Cardiac septum (tissue), 1 donor: ENCODE results near the gene SMC4. TPM values are rescaled to one million over a fixed set of nuclear protein-coding genes. Genes with fewer than 3 reads are reported as not detected.

ENCODE experiments used
- DNase-seq: peaks from one replicate; pipeline ENCODE4 v3.0.0-alpha.2; 2020; ENCODE audit warnings: low spot score
- intact Hi-C: fragments of 100-400 bp; cut with DNase I; formaldehyde crosslinking; loops from one replicate; pipeline ENCODE4 v1.14.0; 2022
- total RNA-seq: library from RNA; stranded (reverse); fragmentation: NEBNext Ultra II Directional; extraction: Animal tissue kit (Norgen Biotek cat#: 25700); gene quantifications from one replicate; pipeline ENCODE4 v1.2.1, GENCODE V29; 2021
- donor health status: DM: no; HTN: no; CAD: no.

Gene SMC4
- total RNA-seq, 1 donor from 2014 or later, result 17.5 TPM

DNA sequence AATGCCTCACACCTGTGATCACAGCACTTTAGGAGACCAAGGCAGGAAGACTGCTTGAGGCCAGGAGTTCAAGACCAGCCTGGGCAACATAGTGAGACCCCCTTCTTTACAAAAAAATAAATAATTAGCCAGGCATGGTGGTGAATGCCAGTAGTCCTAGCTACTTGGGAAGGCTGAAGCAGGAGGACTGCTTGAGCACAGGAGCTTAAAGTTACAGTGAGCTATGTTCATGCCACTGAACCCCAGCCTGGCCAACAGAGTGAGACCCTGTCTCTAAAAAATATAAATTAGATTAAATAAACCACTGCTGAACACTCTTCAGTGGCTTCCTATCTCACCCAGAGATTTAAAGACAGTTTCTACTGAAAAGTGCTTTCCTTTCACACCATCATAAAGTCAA lies 6.7 kb upstream of the SMC4 start:
- intact Hi-C loops, result no loop called here

DNA sequence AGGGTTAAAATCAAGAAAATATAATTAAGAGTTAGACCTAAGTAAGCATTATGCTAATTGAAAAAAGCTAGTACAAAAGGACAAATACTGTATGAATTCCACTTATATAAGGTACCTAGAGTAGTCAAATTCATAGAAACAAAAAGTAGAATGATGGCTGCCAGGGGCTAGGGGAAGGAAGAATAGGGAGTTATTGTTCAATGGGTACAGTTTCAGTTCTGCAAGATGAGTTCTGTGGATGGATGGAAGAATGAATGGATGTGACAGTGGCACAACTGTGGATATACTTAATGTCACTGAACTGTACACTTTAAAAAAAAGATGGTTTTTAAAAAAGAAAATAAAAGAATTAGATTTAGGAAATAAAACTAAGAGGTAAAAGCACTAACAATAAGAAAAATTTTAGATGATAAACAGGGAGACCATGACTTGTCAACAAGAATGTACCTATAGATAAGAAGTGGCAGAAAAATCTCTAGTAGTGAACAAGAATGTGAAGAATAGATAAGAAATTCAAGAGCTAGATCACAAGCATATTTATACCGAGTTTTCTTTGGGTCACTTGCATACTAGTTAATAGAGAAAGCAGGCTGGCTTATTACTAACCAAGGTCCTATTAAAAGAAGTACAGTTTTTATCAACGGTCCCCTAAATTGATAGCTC lies 6.0 kb upstream of the SMC4 start:
- no peak for DNase-seq
- intact Hi-C loops, result no loop called here

More for the DNA sequence above, 6.7 kb upstream of the SMC4 start:
- DNase-seq, result no peak

DNA sequence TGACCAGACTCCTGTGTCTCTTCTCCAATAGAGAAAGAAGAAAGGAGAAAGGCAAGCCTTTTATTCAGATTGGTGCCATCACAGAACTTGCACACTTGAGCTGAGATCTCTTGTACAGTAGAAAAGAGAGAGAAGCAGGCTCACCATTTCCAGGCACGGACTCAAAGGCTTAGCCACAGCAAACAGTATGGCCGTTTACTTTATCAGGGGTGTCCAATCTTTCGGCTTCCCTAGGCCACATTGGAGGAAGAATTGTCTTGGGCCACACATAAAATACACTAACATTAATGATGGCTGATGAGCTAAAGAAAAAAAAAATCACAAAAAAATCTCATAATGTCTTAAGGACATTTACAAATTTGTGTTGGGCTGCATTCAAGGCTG lies 5.4 kb upstream of the SMC4 start:
- intact Hi-C loops, result no loop called here
- DNase-seq, result no peak

GRCh38 chr3:160395297-160395696 lies 4.2 kb upstream of the SMC4 start:
- intact Hi-C loops, result no loop called here
- no peak for DNase-seq

DNA sequence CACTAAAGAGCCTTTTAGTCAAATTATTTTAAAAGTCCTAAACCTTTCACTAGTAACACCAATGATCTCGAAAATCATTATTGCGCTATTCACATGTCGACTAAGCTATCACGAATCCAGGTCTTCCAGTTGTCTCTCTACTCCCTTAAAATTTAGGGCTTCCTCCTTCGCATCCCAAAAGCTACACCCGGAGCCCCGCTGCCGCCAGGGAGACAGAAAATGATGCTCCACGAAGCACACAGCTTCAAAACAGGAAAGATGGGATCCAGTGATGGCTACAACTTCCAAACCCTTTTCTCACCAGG lies 678 bp upstream of the SMC4 start:
- no peak for DNase-seq
- intact Hi-C loops, result no loop called here

DNA sequence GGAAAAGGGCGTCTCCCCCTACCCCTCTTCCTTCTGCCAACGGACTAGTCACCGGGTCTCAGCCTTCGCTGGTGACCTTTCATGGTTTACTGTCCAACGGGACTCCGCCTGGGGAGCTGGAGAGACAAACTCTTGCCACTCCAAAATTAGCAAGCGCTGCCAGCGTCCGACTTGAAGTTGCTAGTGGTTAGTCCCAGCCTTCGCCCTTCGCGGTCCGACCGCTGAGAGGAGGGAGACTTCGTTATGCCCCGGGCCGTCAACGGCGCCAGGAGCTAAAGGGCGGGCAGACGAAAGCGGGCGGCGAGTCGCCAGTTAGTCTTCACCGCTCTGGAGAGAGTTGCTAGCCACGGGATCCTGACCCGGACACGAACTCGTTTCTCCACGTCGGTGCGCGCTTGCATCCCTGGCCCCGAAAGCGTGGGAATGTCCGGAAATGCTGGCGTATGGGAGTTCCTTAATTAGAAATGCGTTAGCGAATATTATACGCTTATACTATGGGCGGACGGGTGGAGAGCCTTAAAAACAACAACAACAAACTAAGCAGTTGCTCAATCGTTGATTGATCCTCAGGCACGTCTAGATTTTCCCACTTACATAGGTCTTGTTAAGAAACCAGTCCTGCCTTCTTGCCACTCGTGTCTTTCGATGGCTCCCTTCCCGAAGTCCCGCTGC lies 716 bp downstream of the SMC4 start:
- intact Hi-C loops, result loop anchor here (10.0 kb wide), 1 partner anchor 565 kb away; the partner anchor contains the start of gene SCHIP1
- DNase-seq, result peak; percentile 79

- intact Hi-C loops, result loop anchor here (10.0 kb wide), 1 partner anchor 566 kb away; the partner anchor contains the start of gene SCHIP1
- DNase-seq, result peak; percentile 77
These were observed 1.3 kb downstream of the SMC4 start for GRCh38 chr3:160400702-160401150.

DNA sequence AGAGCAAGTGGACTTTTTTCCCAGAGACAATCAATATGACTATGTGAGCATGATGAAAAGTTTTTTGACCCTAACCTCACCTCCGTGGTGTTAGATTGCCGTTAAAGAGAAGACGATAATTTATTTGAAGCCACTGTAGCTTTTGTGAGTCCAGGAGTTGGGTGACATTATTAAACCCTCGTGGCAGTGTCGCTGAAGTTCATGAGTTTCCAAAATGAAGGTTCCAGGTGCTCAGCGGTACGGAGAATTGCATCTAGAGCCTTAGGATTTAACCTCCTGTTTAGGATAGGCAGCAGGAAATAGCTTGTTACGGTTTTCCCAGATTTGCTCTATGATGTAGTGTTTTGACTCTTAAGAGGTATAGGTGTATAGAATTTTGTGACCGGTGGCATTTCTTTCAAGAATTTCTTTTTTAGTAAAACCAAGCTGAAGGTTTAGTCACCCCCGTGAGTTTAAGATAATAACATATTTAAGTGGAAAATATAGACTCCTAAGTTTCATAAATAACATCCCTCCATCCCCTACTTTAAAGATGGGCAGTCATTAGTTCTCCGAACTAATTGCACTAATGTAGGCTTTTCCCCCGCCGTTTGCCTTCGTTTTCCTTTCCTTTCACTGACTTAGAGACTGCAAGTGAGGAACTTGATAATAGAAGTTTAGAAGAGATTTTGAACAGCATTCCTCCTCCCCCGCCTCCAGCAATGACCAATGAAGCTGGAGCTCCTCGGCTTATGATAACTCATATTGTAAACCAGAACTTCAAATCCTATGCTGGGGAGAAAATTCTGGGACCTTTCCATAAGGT lies 2.0 kb downstream of the SMC4 start:
- intact Hi-C loops, result loop anchor here (10.0 kb wide), 1 partner anchor 567 kb away; the partner anchor contains the start of gene SCHIP1
- no peak for DNase-seq

GRCh38 chr3:160402221-160403027 lies 3.0 kb downstream of the SMC4 start:
- no peak for DNase-seq
- intact Hi-C loops, result loop anchor here (10.0 kb wide), 1 partner anchor 568 kb away; the partner anchor contains the start of gene SCHIP1

GRCh38 chr3:160403028-160403545 lies 3.6 kb downstream of the SMC4 start:
- intact Hi-C loops, result loop anchor here (10.0 kb wide), 1 partner anchor 568 kb away; the partner anchor contains the start of gene SCHIP1
- DNase-seq, result no peak

DNA sequence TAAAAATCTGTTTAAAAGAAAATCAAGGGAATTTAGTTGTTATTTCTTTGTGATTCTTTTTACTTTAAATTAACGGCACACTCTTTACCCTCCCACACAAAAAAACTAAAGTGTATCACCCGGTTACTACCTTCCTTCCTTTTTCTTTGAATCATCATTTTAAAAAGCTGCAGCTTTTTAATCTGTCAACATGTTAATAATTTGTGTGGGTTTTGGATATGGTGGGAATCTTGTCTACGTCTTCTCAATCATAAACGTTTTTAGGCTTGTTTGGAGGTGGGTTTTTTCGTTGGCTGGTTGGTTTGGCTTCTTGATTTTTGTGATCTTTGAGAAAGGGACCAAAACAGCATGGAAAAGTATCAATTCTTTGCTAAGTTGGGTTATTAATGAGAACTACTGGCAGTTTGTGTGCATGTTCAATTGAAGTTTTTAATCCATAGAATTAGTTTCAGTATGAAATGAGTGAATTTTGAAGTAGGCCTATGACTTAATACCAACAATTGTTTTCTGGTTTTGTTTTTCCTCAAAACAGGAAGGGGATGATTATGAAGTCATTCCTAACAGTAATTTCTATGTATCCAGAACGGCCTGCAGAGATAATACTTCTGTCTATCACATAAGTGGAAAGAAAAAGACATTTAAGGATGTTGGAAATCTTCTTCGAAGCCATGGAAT lies 4.5 kb downstream of the SMC4 start:
- intact Hi-C loops, result loop anchor here (10.0 kb wide), 1 partner anchor 569 kb away; the partner anchor contains the start of gene SCHIP1
- DNase-seq, result no peak

GRCh38 chr3:160409812-160410610 lies 10.6 kb downstream of the SMC4 start:
- intact Hi-C loops, result loop anchor here (5.0 to 10.0 kb wide), 2 partner anchors 378 to 575 kb away; partner anchors contain the start of gene SCHIP1
- no peak for DNase-seq

GRCh38 chr3:160412477-160412876 lies 13.0 kb downstream of the SMC4 start:
- intact Hi-C loops, result loop anchor here (5.0 kb wide), 1 partner anchor 380 kb away; no protein-coding TSS in a partner anchor
- no peak for DNase-seq

GRCh38 chr3:160413613-160414248 lies 14.3 kb downstream of the SMC4 start:
- no peak for DNase-seq
- intact Hi-C loops, result loop anchor here (2.0 to 5.0 kb wide), 2 partner anchors 251 to 381 kb away; no protein-coding TSS in a partner anchor

DNA sequence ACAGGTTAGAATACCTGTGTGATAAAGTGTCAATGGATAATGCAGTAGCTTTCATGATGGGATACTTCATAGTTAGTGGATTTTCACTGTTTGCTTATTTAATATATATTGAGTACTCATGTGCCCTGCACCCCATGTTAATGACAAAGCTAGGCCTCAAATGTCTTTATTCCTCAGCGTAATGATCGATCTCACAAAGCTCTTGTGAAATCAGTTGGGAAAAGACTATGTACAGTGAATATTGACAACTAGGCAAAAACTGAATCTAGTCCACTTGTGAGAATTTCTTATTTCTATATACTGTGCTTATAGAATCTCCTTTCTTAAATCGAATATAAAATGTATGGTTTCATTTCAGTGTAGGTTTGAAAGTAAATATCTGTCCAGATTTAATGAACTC lies 17.9 kb downstream of the SMC4 start:
- DNase-seq, result no peak
- intact Hi-C loops, result no loop called here

GRCh38 chr3:160427832-160428424 lies 28.5 kb downstream of the SMC4 start:
- intact Hi-C loops, result no loop called here
- DNase-seq, result no peak

DNA sequence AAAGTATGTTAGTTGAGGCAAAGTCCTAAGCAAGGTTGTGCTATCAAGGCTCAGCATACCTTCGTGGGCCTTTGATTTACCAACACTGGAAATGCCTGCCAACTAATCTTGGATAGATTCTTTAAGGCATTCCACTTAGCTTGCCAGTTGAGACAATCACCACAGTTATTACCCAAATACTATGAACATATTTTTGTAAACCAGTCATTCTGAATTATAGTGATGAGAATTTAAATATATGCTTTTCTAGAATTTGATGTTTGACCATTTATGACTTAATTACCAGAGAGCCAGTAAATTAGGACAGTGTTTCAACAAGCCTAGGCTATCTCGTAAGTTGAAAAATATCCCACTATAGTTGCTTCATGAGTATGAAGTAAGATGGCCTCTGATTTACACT lies 34.6 kb downstream of the SMC4 start:
- no peak for DNase-seq
- intact Hi-C loops, result no loop called here
